SHP77 (cell line): ENCODE results near the gene AFAP1L2.

ENCODE experiments used
- DNase-seq, 2 experiments: peaks; one replicate each; lab custom pipeline; 2025; lab: John Stamatoyannopoulos, UW

Gene AFAP1L2

DNA sequence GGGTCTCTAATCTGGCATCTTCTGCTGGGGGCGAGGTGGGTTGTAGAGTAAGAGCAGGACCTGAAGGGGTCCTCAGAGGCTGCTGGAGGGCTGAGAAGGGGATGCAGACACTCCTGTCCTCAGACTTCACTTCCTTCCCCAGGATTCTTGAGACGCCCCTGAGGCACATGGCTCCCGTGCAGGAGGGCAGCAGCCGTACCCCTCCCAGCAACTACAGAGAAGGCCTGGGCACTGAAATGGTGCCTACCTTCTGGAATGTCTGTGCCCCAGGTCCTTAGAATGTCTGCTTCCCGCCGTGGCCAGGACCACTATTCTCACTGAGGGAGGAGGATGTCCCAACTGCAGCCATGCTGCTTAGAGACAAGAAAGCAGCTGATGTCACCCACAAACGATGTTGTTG is 113.2 kb downstream of the AFAP1L2 start:
- DNase-seq = no peak

- DNase-seq = no peak
These were observed 114.3 kb downstream of the AFAP1L2 start for GRCh38 chr10:114290038-114290437.

- DNase-seq = no peak
These were observed 115.2 kb downstream of the AFAP1L2 start for GRCh38 chr10:114289096-114289436.

DNA sequence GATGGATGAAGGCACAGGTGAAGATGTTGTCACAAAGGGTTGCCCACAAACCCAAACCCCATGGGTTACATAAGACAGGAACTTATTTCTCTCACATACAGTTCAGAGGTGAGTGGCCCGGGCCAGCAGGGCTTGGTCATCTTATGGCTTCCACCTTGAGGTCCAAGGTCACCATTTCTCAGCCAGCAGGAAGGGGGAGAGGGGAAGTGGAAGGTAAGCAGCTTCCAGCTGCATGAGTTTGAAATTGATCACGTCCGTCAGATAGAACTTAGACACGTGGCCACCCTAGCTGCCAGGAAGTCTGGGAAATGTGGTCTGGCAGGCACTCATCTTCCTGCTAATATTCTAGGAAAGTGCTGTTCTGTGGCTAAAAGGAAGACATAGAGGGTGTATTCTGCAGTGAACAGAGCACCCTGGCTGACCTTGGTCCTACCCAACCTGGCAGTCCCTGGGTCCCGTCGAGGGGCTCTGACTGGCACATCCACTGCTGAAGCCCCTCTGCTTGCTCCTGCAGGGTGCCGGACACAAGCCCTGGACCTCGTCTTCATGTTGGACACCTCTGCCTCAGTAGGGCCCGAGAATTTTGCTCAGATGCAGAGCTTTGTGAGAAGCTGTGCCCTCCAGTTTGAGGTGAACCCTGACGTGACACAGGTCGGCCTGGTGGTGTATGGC is 115.7 kb downstream of the AFAP1L2 start:
- DNase-seq = no peak

DNA sequence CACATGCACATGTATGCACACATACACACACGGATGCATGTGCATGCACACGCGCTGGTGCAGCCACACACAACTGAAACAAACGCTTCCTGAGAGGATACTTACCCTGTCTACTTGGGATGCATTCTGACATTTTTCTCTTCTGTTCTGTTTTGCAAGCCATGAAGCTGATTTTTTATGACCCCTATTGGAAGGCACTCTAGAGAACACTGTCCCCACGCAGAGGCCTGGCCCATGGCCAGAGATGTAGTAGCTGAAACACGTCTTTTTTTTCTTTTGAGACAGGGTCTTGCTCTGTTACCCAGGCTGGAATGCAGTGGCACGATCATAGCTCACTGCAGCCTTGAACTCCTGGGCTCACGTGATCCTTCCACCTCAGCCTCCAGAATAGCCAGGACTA is 117.4 kb downstream of the AFAP1L2 start:
- DNase-seq = no peak

- no peak for DNase-seq
These were observed 118.3 kb downstream of the AFAP1L2 start for GRCh38 chr10:114285961-114286441.

- DNase-seq = no peak
These were observed 119.8 kb downstream of the AFAP1L2 start for GRCh38 chr10:114284346-114285071.

- DNase-seq = no peak
These were observed 120.6 kb downstream of the AFAP1L2 start for GRCh38 chr10:114283535-114284234.

- DNase-seq = no peak
These were observed 121.2 kb downstream of the AFAP1L2 start for GRCh38 chr10:114283091-114283490.

DNA sequence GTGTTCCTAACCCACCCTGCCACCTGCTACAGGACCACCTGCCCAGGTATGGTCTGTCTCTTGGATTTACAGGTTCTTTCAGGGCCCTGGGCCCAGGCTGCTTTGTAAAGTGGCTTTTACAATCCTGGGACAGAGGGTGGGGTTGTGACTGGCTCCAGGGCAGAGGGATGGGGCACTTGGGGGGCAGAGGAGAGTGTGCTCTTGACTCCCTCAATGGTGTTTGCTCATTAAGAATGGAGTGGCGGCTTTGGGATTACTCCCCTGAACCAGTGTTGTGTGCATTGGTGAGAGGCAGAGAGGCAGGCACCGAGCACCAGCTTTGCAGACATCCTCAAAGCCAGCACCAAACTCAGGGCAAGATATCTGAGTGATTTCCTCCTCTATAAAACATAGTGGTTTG is 121.8 kb downstream of the AFAP1L2 start:
- DNase-seq = no peak

DNA sequence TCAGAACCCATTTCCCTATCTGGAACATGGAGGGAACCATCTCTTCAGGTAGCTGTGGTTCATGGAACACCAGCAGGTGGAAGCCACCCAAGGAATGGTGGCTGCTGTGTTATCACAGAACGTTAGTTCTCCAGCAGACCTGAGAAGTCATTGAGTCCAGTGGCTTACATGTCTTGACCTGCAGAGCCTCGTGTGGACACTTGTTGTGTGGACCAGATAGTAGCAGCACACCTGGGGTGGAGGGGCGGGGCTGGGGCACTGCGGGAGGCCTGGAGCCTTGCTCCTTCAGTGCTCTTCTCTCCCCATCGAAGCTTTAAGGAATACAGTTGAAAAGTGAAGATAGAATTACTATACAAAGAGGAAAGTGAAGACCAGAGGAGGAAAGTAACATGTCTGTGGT is 122.8 kb downstream of the AFAP1L2 start:
- no peak for DNase-seq

DNA sequence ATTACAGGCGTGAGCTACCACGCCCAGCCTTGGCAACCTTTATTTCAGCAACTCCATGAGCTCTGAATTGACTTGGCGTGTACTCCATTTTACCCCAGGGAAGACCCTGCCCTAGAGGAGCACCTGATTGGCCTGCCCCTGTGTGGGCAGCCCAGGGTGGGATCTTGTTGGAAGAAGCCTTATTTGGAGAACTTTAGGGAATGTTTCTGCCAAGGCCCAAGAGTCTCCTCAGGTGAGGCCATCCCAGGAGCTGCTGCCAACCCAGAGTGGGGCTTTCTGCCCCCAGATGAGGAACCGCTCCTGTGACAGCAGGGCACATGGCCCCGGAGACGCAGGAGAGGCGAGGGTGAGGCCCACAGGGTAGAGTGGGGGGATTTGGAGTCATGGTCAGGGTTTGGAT is 123.3 kb downstream of the AFAP1L2 start:
- DNase-seq = no peak

GRCh38 chr10:114279901-114280644 is 124.2 kb downstream of the AFAP1L2 start:
- DNase-seq = no peak

GRCh38 chr10:114279289-114279688 is 125.0 kb downstream of the AFAP1L2 start:
- no peak for DNase-seq

DNA sequence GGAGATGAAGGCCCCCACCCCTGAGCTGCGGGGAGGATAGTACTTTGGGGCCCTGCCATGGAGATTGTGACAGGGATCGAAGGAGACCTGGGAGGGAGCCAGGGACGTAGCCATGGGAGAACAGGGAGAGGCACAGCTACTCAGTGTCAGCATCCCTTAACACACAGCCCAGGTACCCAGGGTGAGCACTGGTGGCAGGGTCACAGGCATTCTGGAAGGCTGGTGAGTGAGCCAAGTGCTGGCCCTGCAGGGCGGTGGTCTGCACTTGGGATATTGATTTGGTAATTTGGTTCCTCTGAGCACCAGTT is 125.5 kb downstream of the AFAP1L2 start:
- DNase-seq = no peak

DNA sequence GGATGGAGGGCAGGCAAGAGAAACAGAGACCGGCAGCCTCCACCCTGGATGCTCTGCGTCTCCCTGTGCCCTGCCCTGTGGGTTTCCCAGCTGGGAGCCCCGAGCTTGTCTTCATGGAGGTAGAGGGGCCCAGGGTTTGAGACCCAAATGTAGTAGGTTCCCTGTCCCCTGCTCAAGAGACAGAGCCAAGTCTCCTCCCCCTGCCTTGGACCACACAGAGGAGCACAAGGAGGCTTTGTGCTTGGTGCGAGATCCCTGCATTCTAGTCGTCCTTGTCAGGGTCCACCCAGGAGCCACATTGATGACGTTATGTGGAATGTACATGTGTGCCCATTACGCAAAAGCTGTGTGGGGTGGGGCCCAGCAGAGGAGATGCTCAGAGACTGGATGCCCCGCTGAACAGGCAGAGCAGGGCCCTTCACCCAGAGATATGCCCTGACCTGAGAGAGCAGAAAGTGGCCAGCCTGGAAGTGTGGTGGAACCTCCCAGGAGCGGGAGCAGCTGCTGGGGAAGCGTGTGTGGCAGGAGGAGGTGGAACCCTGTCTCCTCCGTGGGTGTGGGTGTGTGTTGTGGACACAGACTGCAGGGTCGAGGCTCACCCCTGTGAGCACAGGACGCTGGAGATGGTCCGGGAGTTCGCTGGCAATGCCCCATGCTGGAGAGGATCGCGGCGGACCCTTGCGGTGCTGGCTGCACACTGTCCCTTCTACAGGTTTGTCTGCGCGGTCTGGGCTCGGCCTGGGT is 126.0 kb downstream of the AFAP1L2 start:
- DNase-seq = no peak

GRCh38 chr10:114276671-114277070 is 127.6 kb downstream of the AFAP1L2 start:
- DNase-seq = no peak

DNA sequence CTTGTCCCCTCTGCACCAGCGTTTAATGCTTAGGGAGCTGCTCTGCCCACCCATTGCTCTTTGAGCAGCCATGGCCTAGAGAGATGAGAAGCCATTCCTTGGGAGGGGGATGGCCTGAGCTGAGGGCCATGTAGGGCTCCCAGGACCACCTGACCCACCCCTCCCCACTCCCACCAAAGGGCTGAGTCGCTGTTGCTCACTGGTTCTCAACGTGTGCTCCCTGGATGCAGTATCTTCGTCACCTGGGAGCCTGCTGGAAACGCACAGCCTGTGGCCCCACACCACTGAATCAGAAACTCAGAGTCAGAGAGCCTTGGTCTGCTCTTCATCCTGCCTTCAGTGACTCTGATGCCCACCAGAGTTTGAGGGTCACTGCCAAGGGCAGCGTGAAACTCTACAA is 128.2 kb downstream of the AFAP1L2 start:
- no peak for DNase-seq

GRCh38 chr10:114274616-114275453 is 129.5 kb downstream of the AFAP1L2 start:
- no peak for DNase-seq

DNA sequence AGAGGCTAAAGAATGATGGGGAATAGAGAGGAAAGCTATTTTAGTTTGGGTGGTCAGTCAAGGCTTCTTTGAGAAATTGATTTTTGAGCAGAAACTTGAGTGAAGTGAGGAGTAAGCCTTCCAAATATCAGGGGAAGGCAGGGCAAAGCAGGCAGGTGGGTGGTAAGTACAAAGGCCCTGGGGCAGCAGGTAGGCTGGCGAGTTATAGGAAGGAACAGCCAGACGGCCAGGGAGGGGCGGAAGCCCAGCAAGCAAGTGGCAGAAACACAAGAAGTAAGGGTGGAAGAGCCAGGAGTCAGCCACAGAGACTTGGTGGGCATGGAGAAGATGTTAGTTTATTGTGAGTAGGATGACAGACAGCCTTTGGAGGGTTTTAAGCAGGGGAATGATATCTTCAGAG is 130.4 kb downstream of the AFAP1L2 start:
- no peak for DNase-seq

DNA sequence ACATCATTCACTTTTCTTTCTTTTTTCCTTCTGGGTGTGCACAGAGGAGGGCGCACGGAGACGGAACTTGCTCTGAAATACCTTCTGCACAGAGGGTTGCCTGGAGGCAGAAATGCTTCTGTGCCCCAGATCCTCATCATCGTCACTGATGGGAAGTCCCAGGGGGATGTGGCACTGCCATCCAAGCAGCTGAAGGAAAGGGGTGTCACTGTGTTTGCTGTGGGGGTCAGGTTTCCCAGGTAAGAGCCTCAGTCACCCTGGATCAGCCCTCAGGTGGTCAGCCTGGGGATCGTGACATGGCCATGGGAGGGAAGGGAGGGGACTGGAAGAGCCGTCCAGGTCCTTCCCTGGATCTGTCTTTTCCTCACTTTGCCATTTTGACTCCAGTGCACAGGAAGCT is 131.6 kb downstream of the AFAP1L2 start:
- no peak for DNase-seq
